Natural killer cell (primary cell): Measurements from ENCODE around the gene FCRL5. TPM values are rescaled to one million over a fixed set of nuclear protein-coding genes. Genes with fewer than 3 reads are reported as not detected.

Experiments used
- ATAC-seq, 3 donors: fragments of 150-1000 bp in 2 of 3; fragments of 200-7000 bp in 1 of 3; cut with Tn5 transposase; 1 replicate in 1 of 3; 2 replicates in 2 of 3; pipeline ENCODE4 v1.10.0; 2021; ENCODE audit warnings: mild to moderate bottlenecking in 2 of 3, moderate library complexity in 2 of 3
- DNase-seq, 2 donors: peaks; one replicate each; pipeline versions ENCODE4 v3.0.0 to v3.0.0-alpha.2; 2013 to 2021; ENCODE audit warnings: mixed read lengths in 1 of 2
- H3K27ac ChIP-seq: one replicate; pipeline ENCODE4 v1.5.1; 2013; ENCODE audit warnings: mild to moderate bottlenecking, low read length
- H3K27me3 ChIP-seq: one replicate; pipeline ENCODE4 v1.6.1; 2013; ENCODE audit warnings: low read length; ENCODE audit not compliant: control insufficient read depth, insufficient read depth
- H3K36me3 ChIP-seq: one replicate; pipeline ENCODE4 v1.6.1; 2013; ENCODE audit warnings: low read length; ENCODE audit not compliant: control insufficient read depth, insufficient read depth
- H3K4me1 ChIP-seq: one replicate; pipeline ENCODE4 v1.6.1; 2013; ENCODE audit warnings: low read length; ENCODE audit not compliant: control insufficient read depth, insufficient read depth
- H3K4me3 ChIP-seq: one replicate; pipeline ENCODE4 v1.5.1; 2013; ENCODE audit warnings: low read length
- H3K9me3 ChIP-seq: one replicate; pipeline ENCODE4 v1.6.1; 2013; ENCODE audit warnings: low read length; ENCODE audit not compliant: control insufficient read depth, insufficient read depth
- H3K27ac Mint-ChIP-seq, 2 donors: one replicate each; pipeline ENCODE4 v1.8.0; 2022; ENCODE audit warnings: mild to moderate bottlenecking in 2 of 2, mixed read lengths in 2 of 2, moderate library complexity in 1 of 2
- H3K27me3 Mint-ChIP-seq, 2 donors: one replicate each; pipeline ENCODE4 v1.8.0; 2022; ENCODE audit warnings: low read depth in 2 of 2, mixed read lengths in 2 of 2
- H3K36me3 Mint-ChIP-seq: one replicate; pipeline ENCODE4 v1.8.0; 2022; ENCODE audit warnings: mixed read lengths
- H3K4me1 Mint-ChIP-seq, 2 donors: one replicate each; pipeline ENCODE4 v1.8.0; 2022; ENCODE audit warnings: mixed read lengths in 2 of 2
- H3K4me3 Mint-ChIP-seq: one replicate; pipeline ENCODE4 v1.8.0; 2022; ENCODE audit warnings: mild to moderate bottlenecking, moderate library complexity, mixed read lengths
- H3K9me3 Mint-ChIP-seq, 2 donors: one replicate each; pipeline ENCODE4 v1.8.0; 2022; ENCODE audit warnings: mixed read lengths in 2 of 2
- WGBS: methylation state at CpG from one replicate; pipeline ENCODE4 v1.1.7; 2013; ENCODE audit warnings: missing lambda C conversion rate; ENCODE audit not compliant: insufficient coverage; 5-methylcytosine and 5-hydroxymethylcytosine counted together
- intact Hi-C: fragments of 100-400 bp; cut with micrococcal nuclease; formaldehyde crosslinking; loops from one replicate; pipeline ENCODE4 v1.14.2; 2022
- total RNA-seq, 4 donors: library from RNA; stranded (reverse); fragments of 120-200 nt in 1 of 4; gene quantifications; one replicate each; pipeline versions ENCODE4 v1.2.3 to v1.2.4, GENCODE V29; 2013 to 2022
- TF ChIP-seq, protein P1 (sequence below): fragments of 200-600 bp; IDR thresholded peaks from one replicate; pipeline ENCODE4 v1.8.0; 2022; ENCODE audit warnings: antibody characterized with exemption

Gene FCRL5
- 1 to 10 TPM in 1 of 3 donors, under 1 TPM in 2; 0.23 to 3.6 (median 0.54) TPM for total RNA-seq
- 60.8 TPM for total RNA-seq (2013)

DNA sequence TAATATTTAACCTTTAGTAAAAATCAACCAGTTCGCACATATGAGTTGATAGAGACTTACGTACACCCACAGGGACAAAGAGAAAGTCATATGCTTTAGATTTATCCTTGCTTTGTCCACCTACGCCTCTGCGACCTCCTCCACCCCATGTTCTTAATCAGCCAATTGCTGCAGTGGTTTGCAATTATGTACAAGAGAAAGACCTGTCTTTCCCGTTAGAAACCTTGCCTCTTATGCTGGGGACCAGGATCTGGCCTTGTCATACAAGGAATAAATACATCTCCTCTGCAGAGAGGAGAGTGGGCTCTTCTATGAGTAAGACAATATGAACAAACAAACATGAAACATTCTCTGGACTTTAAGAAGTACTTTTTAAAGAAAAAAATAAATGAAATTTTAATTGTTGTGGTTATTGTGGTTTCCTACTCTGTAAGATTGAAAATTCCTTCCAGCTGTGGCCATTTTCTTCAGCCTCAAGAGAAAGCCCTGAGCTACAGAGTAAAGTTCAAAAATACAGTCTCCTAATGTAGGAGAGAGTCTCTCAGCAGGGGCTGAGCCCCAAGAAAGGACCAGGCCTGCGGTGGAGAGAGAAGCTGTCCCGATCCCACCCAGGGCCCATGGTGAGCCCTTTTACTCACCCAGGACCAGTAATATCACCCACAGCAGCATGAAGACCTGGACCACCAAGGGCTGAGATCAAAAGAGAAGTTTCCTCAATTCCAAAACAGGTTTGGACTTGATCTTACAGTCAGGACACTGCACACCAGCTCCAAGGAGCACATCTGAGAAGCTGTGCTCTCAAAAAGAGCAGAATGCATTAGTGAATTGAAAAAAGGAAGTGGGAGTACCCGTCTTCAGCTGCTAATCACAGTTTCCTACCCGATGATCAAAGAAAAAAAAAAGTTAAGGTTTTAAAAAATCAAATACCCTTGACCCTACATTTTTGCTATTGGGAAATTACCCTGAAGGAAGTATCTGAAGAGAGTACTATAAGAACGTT lies at the start of gene FCRL5:
Gene FCRL5 (minus strand): TSS at position 822 of the 1,000 bp plus-strand sequence. CDS start 153 bp downstream, at position 669.
- H3K4me1 Mint-ChIP-seq, result no peaks in the 10 kb centered on the region
- 58% methylated on average over 6 of the region's 10 CpGs for WGBS
- H3K27me3 ChIP-seq, result no peaks in the 10 kb centered on the region
- no peak within 1 kb of the TSS for H3K4me3 Mint-ChIP-seq
- no peaks in the 10 kb centered on the region for H3K9me3 Mint-ChIP-seq
- H3K4me1 ChIP-seq, result peaks cover 2% of the 10 kb centered on the region
- TF ChIP-seq, protein P1, sequence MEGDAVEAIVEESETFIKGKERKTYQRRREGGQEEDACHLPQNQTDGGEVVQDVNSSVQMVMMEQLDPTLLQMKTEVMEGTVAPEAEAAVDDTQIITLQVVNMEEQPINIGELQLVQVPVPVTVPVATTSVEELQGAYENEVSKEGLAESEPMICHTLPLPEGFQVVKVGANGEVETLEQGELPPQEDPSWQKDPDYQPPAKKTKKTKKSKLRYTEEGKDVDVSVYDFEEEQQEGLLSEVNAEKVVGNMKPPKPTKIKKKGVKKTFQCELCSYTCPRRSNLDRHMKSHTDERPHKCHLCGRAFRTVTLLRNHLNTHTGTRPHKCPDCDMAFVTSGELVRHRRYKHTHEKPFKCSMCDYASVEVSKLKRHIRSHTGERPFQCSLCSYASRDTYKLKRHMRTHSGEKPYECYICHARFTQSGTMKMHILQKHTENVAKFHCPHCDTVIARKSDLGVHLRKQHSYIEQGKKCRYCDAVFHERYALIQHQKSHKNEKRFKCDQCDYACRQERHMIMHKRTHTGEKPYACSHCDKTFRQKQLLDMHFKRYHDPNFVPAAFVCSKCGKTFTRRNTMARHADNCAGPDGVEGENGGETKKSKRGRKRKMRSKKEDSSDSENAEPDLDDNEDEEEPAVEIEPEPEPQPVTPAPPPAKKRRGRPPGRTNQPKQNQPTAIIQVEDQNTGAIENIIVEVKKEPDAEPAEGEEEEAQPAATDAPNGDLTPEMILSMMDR, result no peak
- H3K27me3 Mint-ChIP-seq, result peaks cover 15 to 32% of the 10 kb centered on the region in 2 donors
- ATAC-seq (no peak), DNase-seq (no peak)
- no peaks in the 10 kb centered on the region for H3K36me3 ChIP-seq
- H3K27ac Mint-ChIP-seq, result no peak within 1 kb of the TSS
- no peaks in the 10 kb centered on the region for H3K9me3 ChIP-seq
- intact Hi-C loops, result no loop called here
- H3K36me3 Mint-ChIP-seq, result no peaks in the 10 kb centered on the region
- H3K4me3 ChIP-seq, result peak within 1 kb of the TSS; percentile 50
- no peak within 1 kb of the TSS for H3K27ac ChIP-seq

- Histone ChIP-seq H3K27me3 (peaks cover 6% of the 10 kb centered on the region), H3K4me1 (peaks cover 13% of the 10 kb centered on the region), H3K27ac (no peak overlapping the region), H3K9me3 (no peaks in the 10 kb centered on the region), H3K36me3 (no peaks in the 10 kb centered on the region), H3K4me3 (no peak overlapping the region)
- intact Hi-C loops, result no loop called here
- WGBS, result no CpG with 5 or more reads among the region's 1 CpG
- peaks cover 15 to 21% of the 10 kb centered on the region in 2 donors for H3K27me3 Mint-ChIP-seq
- ATAC-seq (no peak), DNase-seq (no peak)
- no peak overlapping the region for H3K27ac Mint-ChIP-seq
- H3K36me3 Mint-ChIP-seq, result no peaks in the 10 kb centered on the region
- no peak overlapping the region for H3K4me3 Mint-ChIP-seq
- H3K9me3 Mint-ChIP-seq, result no peaks in the 10 kb centered on the region
- TF ChIP-seq, protein P1, result no peak
- peaks cover 7 to 16% of the 10 kb centered on the region in 2 donors for H3K4me1 Mint-ChIP-seq
Observed at GRCh38 chr1:157600236-157600635, 47.9 kb upstream of the FCRL5 start.

GRCh38 chr1:157597959-157598667 lies 45.8 kb upstream of the FCRL5 start, which contains the start of gene FCRL4:
FCRL4 (minus strand) TSS chr1:157598085; CDS start chr1:157597944, 141 bp downstream.
- H3K27ac ChIP-seq, result no peak within 1 kb of the TSS
- H3K27me3 ChIP-seq, result no peaks in the 10 kb centered on the region
- H3K9me3 ChIP-seq, result no peaks in the 10 kb centered on the region
- Mint-ChIP-seq H3K9me3 (no peaks in the 10 kb centered on the region), H3K4me1 (peaks cover 9 to 17% of the 10 kb centered on the region in 2 donors), H3K27ac (no peak within 1 kb of the TSS), H3K36me3 (no peaks in the 10 kb centered on the region), H3K27me3 (peaks cover 10% of the 10 kb centered on the region in 2 donors), H3K4me3 (no peak within 1 kb of the TSS)
- intact Hi-C loops, result no loop called here
- H3K4me1 ChIP-seq, result peaks cover 19% of the 10 kb centered on the region
- TF ChIP-seq, protein P1, result no peak
- DNase-seq (no peak), ATAC-seq (peak in 1 of 3 donors; percentile 35)
- no peaks in the 10 kb centered on the region for H3K36me3 ChIP-seq
- no peak within 1 kb of the TSS for H3K4me3 ChIP-seq
- WGBS, result 56% methylated on average over 2 of the region's 2 CpGs
